NCI-H748 treated with DMSO at 0.1 percent for 48 hours (cell line): ENCODE measurements around the gene SPATA13.

ENCODE experiments used
- DNase-seq: peaks from one replicate; lab custom pipeline; 2025; lab: John Stamatoyannopoulos, UW

The SPATA13 gene

DNA sequence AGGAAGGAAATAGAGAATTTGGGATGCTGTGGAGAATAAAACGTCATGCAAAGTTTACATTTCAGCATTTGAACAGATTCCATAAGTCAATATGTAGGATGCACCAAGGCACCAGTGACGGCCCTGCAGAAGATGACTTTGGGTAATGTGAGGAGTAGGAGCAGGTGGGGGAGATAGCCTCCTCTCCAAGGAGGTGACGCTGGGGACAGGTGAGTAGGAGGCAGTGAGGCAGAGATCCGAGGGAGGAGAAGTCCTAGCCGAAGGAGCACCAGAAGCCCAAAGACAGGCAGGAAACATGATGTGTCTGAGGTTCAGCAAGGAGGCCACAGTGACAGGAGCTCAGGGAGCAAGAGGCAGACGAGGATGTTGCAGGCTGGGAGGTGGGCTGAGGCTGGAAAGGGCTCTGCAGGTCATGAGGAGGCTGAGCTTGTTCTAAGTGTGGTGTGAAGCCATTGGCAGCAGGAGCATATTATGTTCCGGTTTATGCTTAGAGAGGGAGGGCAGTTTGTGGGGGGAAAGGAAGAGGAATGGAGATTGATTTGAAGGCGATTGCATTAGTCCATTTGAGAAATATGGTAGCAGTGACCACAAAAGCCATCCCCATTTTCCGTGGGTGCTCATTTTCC is 93.1 kb downstream of the SPATA13 start:
- DNase-seq = no peak

DNA sequence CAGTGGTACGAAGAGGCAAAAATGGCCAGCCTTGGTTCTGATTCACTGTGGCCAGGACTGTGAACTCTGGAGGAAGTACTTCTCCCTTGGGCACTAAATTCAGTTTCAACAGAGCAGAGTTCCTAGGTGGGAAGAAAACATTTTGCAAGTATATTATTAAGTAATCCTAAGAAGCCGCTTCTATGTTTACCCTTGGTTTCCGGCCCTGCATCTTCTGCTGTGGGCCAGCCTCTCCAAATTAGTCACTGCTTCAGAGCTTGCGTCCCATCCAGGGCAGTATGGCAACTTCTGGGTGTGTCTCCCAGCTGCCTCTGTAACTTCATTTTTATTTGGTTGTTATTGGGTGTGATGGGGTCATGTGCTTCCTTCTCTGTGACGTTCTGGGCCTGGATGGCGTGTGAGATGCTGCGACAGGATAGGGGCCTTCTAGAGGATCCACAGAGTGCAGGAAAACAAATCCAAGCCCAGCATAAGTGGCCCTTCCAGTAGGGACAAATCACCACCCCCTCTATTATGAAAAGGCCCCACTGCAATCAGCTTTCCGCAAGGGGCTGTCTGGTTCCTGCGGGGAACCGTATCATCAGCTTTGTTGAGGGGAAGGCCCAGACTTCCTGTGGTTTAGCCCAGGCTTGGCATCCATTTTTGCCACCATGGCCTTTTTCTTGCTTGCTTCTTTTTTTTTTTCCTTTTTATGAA is 93.8 kb downstream of the SPATA13 start:
- no peak for DNase-seq

DNA sequence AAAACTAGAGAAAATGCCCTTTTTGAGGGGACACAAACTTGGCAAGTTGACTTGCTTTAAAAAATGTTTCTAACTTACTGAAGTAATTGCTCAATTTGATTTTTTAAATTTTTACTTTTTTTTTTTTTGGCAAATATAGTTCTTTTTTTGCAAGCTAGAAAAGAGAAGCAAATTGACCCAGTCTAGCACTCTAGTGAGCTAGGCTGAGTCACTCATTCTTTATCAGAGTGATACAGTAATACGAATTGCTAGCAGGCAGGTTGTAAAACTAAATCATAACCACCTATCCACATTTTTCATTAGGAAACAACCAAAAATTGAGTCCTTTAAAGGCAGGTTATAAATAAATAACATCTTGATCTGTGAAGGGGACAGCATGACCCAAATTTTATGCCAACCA is 97.0 kb downstream of the SPATA13 start:
- DNase-seq = no peak

DNA sequence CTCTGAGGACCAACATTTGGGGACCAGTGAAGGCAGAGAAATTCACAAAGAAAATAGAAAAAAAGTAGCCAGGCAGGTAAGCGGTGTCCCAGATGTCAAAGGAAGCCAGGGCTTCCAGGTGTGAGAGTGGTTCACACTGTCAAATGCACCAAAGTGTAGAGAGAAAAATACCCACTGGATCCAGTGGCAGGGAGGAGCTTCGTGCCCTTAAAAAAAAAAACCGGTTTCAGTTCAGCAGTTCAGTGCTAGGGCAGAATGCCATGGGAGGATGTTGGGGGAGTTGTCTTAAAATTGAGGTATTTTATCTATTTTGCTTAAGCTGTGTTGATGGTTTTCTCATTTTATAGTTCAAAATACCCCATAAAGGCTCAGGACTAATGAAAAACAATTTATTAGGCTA is 101.0 kb downstream of the SPATA13 start:
- DNase-seq = no peak

DNA sequence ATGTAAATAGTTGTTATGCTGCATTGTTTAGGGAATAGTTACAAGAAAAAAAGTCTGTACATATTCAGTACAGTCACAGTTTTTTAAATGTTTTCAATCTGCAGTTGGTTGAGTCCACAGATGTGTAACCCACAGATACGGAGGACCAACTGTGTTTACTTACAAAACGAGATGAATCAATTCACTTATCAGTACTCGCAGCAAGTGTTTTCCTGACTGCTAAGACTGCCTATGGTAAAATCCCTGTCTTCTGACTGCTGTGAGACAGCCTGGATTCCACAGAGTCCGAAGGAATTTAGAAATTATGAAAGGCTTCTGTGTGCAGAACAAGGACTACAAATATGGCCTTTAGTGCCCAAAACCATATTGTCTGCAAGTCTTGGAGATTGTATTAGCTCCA is 103.1 kb downstream of the SPATA13 start:
- DNase-seq = no peak

DNA sequence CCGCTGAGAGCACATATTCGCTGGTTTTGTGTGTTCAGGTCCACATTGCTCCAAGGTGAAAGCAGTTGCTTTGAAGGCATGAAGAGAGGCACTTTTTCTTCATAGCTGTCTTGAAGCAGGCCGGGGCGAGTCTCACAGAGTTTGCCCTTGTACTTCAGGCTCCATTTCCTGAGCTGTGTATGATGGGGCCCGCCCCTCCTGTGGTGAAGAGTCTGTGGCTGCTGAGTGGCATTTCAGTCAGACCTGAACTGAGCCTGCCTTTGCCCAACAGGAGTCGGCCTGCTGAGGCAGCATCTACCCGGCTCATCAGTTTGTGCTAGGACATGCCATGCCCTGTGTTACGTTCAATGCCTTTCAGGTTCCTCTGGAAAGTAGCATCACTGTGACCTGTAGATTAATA is 104.5 kb downstream of the SPATA13 start:
- no peak for DNase-seq

DNA sequence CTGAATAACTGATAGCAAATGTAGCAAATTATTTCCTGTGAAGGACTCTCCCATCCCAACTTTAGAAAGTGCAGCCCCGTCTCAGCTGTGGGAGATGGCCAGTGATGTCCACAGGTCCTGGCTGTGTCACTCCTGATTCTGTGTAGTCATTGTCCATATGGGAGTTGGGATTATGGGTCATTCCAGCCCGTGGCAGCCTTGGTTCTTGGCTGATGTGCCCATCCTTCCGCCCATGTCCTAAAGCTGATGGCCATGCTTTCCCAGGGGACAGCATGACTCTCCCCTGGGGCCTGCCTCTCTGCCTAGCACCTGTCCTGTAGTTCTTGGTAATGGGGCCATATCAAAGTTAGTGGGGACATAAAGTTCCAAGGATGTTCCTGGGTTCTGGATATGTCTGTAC is 104.9 kb downstream of the SPATA13 start:
- DNase-seq = no peak

DNA sequence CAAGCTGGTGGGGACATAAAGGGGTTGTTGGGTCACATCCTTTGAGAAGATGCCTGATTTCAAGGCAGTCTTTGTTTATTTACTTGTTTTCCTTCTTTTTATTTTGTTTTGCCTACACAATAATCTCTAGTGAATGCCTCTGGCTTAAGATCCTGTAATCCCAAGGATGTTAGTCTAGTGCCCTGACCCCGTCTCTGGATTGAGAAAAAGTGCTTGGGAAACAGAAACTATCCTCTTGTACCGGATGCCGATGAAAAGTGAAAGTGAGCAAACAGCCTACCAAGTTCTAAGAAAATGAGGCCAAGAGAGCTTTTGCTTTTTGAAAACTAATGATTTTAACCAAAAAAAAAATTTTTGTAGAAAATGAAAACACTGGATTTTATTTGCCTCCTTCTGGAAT is 106.8 kb downstream of the SPATA13 start:
- no peak for DNase-seq

DNA sequence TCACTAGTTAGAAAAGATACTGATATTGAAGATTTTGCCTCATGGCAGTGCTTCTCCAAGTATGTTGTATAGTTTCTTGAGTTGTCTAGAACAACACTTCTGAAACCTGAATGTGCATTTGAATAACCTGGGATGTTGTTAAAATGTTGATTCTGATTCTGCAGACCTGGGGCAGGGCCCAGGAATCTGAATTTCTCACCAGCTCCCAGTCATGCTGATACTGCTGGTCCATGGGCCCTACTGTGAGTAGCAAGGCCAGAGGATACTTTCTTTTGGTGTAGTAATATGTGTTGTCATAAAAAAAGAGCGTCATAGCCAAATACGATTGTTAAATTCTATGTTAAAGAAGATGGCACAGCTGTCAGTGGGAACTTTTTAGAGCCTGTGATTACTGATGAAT is 107.3 kb downstream of the SPATA13 start:
- no peak for DNase-seq

DNA sequence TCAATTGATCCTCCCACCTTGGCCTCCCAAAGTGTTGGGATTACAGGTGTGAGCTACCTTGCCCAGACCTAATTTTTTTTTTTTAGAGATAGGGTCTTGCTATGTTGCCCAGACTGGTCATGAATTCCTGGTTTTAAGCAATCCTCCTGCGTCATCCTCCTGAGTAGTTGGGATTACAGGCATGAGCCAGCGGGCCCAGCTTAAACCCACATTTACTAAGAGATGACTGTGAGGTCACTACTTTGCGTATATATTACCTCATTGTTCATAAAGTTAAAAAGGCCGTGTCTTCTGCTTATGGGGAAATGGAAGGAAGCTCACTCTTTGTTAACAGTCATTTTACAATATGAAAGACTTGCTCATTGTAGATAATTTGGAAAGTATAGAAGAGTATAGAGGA is 109.3 kb downstream of the SPATA13 start:
- no peak for DNase-seq

DNA sequence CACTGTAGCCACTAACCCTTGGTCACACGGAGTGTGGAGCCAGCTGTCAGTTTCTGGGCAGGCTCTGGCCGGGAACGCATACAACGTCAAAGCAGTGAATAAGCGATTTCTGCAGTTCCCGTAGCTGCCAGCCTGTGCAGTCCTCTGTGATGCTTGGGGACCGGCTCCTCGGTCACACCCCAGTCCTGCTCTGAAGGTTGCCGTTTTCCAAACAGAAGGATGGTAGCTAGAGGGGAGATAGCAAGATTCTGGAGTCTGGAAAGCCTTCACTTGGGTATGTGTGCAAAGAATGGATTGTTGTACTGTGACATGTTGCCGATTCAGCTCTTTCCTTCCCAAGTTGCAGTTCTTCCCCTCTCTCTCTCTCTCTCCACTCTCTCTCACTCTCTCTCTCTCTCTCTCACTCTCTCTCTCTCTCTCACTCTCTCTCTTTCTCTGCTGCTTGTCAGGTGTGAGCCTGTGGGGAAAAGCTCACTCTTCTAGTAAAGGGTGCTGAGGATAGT is 110.2 kb downstream of the SPATA13 start:
- no peak for DNase-seq

DNA sequence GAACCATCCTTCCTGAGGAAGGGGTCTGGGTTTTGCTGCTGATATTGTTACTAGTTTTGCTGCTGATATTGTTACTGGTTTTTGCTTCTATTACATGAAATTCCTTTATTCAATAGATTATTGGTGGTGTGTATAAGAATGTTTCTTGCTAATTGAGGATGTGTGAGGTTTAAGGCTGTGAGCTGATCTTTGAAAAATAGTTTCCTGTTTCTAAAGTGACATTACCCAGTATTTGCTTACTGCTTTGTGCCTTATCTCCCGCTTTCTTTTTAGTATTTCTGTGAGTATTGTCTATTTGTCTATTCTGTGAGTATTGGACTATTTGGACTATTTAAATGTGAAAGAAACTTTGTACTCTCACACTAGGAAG is 110.7 kb downstream of the SPATA13 start:
- DNase-seq = no peak

DNA sequence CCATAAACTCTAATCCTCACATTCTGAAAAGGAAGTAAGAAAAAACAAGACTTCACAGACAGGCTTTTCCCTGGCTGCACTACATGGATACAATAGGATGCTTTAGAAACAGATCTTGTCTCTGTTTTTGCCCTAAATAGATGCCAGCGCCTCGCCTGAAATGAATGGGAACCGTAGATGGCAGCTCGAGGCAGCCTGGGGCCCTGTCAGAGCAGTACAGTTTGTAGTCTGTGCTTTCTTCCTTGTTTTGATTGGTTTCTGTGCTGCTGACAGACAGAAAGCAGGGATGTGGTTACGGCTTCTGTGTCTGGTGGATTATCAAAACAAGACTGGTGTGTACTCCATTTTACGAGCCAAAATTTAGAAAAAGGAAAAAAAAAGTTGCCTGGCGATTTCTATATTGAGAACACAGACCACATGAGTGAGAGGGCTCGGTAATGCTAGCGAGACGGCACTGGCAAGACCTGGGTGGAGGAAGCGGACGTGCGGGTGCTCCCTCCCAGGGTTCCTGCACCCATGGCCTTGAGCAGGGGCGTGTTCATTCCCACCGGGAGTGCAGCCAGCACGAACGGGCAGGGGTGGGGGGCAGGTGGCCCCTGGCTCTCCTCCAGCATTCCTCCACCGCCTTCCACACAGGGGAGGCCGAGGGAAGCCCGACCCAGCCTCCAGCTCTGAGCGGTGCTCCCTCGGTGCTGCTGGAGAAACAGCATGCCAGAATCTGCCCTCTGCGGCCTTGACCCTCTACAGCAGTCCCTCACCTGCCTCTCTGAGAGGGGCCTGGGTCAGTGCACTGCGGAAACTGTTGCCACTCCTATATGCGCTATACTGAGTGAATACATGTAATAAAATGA is 111.3 kb downstream of the SPATA13 start:
- DNase-seq = no peak

DNA sequence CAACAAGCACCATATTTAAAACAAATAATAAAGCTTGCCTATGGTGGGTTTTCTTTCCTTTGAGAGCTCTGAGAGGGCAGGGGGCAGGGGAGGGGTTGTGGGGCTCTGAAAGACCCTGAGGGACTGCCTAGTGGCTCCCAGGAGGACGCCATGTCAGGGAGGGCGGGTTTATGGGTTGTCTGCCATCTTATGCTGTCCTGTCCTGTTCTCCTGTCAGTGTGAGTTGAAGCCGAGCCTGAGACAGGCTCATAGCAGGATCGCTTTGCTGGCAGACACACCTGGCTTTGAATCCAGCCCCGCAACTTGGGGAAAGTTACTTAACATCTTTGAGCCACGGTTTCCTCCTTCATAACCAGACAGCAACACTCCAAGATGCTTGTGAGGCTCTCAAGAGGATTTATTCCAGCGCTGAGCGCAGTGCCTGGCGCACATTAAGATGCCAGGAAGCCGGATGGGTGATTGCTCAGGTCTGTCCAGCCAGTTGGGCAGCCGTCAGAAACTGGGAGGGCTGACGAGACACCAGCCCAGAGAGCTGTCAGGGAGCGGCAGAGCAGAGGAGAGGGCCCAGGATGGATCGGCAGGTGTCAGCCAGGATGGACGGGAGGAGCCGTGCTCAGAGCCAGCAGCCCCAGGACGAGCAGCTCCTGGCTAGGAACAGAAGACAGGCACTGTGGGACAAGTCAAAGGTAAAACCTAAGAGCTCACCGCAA is 112.1 kb downstream of the SPATA13 start:
- DNase-seq = no peak

DNA sequence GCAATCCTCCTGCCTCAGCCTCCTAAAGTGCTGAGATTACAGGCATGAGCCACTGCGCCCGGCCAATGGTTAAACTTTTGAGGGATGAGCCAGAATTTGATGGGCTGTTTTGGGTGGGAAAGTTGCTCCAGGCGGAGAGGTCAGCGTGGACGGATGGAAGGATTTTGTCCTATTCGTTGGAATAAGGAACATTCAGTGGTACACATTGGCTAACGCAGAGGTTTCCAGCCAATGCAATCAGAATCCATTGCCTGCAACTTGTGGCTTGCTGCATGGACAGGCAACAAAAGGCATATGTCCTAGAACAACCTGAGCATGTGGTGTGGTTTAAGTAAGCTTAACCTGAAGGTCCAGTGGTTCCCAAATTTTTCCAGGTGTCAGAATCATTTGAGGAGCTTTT is 113.4 kb downstream of the SPATA13 start:
- DNase-seq = no peak

DNA sequence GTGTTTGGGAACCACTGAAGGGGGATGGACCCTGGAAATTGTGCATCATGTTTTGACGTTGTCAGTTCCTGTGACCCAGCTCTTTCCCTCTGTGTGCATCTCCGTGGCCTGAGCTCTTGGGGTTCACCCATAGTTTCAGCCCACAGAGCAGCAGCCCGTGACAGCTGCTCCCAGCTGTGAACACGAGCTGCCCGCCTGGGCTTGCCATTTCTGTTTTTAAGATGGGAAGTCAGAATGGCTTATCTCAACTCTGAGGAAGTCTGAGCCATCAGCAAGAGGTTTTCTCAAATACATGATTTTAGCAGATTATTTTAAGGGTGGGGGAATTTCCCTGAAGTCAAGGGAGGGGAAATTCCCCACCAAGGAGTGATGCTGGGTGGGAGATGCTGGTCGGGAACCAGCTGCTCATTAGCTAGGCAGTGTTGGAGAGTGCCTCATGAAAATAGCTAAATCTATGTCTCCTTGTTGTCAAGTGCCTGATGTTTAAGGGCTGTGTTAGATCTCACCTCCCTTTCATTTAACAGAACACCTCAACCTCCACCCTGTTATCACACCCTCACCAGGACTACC is 114.0 kb downstream of the SPATA13 start:
- DNase-seq = no peak

DNA sequence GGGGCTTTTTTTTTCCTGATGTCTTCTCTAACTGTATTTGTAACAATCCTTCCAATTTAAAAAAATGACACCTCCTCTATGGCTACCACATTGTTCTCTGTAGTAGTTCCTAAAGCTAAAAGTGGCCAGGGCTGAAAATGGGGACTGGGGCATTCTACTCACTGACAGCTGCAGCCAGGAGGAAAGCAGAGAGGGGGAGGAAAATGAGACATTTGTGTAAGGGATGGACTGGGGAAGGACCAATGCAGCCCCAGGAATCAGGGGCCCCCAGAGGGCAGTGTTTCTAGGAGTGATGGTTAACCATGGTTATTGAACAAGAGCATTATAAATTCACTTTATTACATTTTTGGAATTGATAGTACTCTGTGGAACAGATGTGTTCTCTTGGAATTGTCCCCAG is 114.5 kb downstream of the SPATA13 start:
- no peak for DNase-seq

DNA sequence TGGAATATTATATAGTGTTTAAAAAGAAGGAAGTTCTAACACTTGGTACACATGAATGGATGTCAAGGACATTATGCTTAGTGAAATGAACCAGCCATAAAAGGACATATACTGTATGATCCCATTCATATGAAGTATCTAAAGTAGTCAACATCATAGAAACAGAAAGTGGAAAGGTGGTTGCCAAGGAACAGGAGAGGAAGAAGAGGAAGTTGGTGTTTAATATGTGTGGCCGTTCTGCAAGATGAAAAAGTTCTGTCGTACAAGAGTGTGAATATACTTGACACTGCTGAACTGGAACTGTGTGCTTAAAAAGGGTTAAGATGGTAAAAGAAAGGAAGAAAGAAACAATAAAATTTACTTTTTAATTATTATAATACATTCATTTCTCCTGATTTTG is 115.8 kb downstream of the SPATA13 start:
- DNase-seq = no peak

DNA sequence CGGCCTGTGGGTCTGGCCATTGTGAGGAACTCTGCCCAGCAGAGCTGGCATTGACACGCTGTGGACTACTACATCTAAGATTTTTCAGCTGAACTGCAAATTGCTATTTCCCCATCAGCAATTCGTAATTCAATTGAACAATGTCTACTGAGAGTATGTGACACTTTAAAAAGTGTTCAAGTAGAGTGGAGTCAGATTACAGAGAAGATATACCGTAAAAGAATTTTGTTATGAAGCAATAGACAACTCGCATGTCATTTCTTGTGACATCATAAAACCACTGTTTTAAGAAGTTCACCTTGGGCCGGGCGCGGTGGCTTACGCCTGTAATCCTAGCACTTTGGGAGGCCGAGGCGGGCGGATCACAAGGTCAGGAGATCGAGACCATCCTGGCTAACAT is 116.3 kb downstream of the SPATA13 start:
- no peak for DNase-seq

DNA sequence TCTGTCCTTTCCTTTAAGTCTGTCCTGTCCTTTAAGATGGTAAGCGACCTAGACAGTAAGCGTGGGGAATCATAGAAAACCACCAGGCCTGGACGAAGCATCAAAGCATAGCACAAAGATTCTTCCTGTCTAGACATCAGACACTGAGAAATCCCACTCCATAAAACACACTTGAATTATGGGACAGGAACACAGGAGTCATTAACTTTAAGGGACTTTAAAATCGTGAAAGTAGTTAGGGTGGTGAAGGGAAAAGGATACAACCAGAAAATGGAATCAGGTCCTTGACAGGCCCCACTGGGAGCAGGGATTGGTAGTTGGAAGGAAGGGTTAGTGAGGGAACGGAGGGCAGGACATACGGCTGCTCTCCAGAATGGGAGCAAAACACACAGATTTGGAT is 117.2 kb downstream of the SPATA13 start:
- no peak for DNase-seq

DNA sequence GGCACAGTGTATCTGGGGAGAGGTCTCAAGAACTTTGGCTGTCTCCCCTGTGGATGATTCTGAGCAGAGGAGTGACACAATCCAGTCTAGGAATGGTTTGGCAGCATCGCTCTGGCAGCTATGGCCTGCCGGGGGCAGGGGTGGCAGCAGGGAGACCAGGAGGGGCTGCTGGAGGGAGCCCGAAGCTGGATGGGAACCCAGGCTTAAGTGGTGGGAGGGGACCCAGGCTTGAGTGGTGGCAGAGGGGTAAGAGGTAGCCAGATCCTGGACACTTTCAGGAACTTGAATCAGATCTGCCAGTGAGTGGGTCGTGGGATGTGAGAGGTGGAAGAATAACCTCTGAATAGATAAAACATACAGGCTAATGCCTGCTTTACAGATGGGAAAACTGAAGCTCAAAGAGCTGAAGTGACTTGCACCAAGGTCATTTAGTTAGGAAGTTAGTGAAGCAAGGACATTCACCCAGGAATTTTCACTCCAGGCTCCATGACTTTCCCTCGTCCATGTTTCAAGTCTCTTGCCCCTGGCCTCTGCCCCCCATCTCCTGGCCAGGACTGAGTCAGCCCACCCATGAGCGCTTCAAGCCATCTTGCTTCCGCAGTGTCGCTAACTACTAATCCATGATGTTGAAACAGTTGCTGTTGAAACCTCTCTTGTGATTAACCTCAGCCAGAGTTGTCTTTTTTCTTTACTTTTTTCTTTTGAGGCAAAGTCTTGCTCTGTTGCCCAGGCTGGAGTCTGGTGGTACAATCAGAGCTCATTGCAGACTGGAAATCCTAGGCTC is 119.0 kb downstream of the SPATA13 start:
- DNase-seq = no peak
